Measurements from ENCODE around the gene ARHGEF5.
"Not testable (repeated sequence)": the region's sequence is repeated elsewhere in the genome, so short reads cannot be mapped to it uniquely, and the experiment has no call there.

ARHGEF5 gene

DNA sequence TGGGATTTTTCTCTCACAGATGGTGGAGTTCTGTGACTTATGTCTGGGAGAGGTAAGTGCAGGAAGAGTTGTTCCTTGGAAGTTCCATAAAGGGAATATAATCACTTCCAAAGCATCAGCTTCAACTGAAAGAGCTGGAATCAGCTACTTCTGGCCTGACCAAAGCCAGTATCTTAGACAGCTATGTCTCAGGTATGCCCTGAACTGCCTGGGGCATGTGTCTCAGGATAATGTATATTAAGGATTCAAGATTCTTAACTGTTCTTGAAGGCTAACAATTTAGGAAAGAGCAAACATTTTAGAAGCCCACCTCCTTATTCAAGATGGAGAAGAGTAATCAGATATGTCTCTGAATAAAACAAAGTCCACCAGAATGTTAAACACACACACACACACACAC lies 60.7 kb downstream of the ARHGEF5 start:
- no peak for DNase-seq (ENCODE audit: low read depth)
- TF ChIP-seq, protein P1, sequence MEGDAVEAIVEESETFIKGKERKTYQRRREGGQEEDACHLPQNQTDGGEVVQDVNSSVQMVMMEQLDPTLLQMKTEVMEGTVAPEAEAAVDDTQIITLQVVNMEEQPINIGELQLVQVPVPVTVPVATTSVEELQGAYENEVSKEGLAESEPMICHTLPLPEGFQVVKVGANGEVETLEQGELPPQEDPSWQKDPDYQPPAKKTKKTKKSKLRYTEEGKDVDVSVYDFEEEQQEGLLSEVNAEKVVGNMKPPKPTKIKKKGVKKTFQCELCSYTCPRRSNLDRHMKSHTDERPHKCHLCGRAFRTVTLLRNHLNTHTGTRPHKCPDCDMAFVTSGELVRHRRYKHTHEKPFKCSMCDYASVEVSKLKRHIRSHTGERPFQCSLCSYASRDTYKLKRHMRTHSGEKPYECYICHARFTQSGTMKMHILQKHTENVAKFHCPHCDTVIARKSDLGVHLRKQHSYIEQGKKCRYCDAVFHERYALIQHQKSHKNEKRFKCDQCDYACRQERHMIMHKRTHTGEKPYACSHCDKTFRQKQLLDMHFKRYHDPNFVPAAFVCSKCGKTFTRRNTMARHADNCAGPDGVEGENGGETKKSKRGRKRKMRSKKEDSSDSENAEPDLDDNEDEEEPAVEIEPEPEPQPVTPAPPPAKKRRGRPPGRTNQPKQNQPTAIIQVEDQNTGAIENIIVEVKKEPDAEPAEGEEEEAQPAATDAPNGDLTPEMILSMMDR (IDR thresholded peaks at IDR 0.05; ENCODE audit: insufficient read depth, low read depth, low read length, missing control alignments) = no peak
- no peak overlapping the region for H3K4me3 ChIP-seq (ENCODE audit: low read depth, low read length)

DNA sequence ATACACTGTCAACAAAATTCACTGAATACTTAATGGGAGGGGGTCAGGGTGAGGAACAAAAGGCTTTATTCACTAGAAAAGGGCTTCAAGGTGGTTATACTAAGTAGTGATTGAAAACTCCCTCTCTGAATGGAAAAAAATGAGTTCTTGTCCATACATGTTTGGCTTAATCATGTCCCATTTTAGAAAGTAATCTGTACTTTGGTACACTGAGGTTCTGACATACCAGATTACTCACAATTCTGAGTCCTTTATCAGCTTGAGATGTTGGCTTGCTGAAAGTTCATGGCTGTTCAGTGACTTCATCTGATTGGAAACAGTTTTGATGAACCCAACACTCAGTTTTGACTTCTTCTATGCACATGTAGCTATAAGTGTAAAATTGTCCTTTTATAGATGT lies 61.1 kb downstream of the ARHGEF5 start:
- no peak overlapping the region for H3K4me3 ChIP-seq (ENCODE audit: low read depth, low read length)
- TF ChIP-seq, protein P1 (IDR thresholded peaks at IDR 0.05; ENCODE audit: insufficient read depth, low read depth, low read length, missing control alignments) = no peak
- no peak for DNase-seq (ENCODE audit: low read depth)

DNA sequence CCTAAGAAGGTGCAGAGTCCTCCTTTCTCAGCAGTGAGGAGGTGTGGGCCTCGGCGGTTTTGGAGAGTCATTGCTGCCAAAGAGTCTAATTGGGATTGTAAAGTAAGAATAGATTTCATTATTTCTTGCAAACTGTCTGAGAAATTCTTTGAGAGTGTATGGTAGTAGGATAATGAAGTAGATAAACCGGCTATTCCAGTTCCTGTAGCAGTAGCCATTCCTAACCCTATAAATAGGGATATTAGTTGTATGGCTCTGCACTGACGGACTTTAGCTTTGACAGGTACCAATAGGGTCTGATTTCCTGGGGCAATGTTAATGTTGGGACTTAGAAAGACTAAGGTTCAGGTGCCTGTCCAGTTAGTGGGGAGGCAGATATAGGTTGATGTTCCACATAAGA lies 63.7 kb downstream of the ARHGEF5 start:
- not testable (repeated sequence) for DNase-seq (ENCODE audit: low read depth); H3K4me3 ChIP-seq (ENCODE audit: low read depth, low read length)

DNA sequence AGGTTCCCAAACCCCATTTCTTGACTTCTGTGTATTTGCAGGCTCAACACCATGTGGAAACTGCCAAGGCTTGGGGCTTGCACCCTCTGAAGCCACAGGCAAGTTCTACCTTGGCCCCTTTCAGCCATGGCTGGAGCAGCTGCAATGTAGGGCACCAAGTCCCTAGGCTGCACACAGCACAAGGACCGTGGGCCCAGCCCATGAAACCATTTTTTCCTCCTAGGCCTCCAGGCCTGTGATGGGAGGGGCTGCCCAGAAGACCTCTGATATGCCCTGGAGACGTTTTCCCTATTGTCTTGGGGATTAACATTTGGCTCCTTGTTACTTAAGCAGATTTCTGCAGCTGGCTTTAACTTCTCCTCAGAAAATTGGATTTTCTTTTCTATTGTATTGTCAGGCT lies 72.3 kb downstream of the ARHGEF5 start:
- DNase-seq (ENCODE audit: low read depth); H3K4me3 ChIP-seq (ENCODE audit: low read depth, low read length): not testable (repeated sequence)

DNA sequence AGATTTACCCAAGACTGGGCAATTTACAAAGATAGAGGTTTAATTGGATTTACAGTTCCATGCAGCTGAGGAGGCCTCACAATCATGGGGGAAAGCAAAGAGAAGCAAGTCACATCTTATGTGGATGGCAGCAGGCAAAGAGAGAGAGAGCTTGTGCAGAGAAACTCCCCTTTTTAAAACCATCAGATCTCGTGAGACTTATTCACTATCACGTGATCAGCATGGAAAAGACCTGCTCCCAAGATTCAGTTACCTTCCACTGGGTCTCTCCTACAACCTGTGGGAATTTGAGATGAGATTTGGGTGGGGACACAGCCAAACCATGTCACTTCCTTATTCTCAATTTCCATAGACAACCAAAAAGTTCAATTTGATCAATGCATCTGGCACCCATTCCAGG lies 73.2 kb downstream of the ARHGEF5 start:
- DNase-seq (ENCODE audit: low read depth) = no peak
- TF ChIP-seq, protein P1 (IDR thresholded peaks at IDR 0.05; ENCODE audit: insufficient read depth, low read depth, low read length, missing control alignments) = no peak
- no peak overlapping the region for H3K4me3 ChIP-seq (ENCODE audit: low read depth, low read length)

Data from GM12865 (cell line).